ENCODE measurements around the gene OVCA2.

Gene OVCA2

GRCh38 chr17:2051061-2051932 lies 9.5 kb downstream of the OVCA2 start:
- Histone ChIP-seq H3K4me1 (ENCODE audit: insufficient read depth, insufficient read length) (peaks cover 15% of the 10 kb centered on the region), H3K9me3 (ENCODE audit: insufficient read depth, low read length) (no peaks in the 10 kb centered on the region; the same call in 1 of the 2 replicates), H3K4me3 (ENCODE audit: insufficient read length, low read depth) (no peak overlapping the region), H3K27me3 (ENCODE audit: insufficient read depth, insufficient read length) (peaks cover 75% of the 10 kb centered on the region), H3K36me3 (ENCODE audit: insufficient read depth, insufficient read length, low read length) (no peaks in the 10 kb centered on the region), H3K9ac (ENCODE audit: insufficient read length, low read depth) (peak overlapping the region; percentile 8)
- no peak for TF ChIP-seq ZNF274 (IDR thresholded peaks at IDR 0.05; ENCODE audit: low read depth, low read length)
- no peak for TF ChIP-seq SUZ12 (IDR thresholded peaks at IDR 0.05; ENCODE audit: extremely low read depth, insufficient read depth, insufficient read length)
- no peak for TF ChIP-seq YY1 (IDR thresholded peaks at IDR 0.05; ENCODE audit: insufficient read depth, insufficient read length)
- DNase-seq (ENCODE audit: low read depth, low spot score): no peak

GRCh38 chr17:2051933-2052559 lies 10.2 kb downstream of the OVCA2 start:
- peaks cover 81% of the 10 kb centered on the region for H3K27me3 ChIP-seq (ENCODE audit: insufficient read depth, insufficient read length)
- no peak for DNase-seq (ENCODE audit: low read depth, low spot score)

DNA sequence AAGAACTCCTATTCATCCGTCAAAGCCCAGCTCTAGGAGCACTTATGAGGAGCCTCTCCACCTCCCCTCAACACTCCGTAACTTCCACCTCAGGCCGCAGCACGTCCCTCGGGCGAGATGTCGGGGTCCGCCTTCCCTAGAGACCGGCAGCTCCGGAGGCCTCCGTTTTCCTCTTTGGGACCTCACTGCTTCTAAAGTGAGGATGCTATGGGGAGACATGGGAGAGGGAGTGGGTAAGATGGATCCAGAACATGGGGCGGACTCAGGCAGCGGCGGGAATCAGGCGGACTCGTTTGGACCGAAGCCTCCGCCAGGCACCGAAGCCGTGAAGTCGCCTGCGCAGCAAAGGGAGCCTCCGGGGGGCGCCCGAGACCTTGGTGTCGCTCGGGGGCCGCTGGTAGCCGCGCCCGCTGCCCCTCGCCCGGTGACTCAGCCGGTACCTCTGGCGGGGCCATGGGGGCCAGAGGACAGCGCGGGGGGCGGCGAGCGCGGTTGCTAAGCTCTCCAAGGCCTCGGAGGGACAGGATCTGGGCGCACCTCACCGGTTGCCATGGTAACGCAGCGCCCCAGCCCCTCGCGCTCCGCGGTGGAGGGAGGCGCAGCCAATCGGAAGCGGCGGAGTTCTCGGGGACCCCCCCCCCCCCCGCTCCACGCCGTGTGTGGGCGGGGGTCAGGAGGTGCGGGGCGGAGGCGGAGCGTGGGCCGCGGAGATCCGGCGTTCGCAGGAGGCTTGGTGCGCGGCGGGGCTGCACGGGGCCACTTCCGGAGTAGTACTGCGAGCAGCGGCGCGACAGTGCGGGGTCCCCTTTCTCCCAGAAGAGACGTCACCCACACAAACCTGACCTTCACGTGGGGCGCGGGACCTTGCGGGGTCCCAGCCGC lies 11.8 kb downstream of the OVCA2 start:
- peaks cover 7% of the 10 kb centered on the region; the same call in 1 of the 2 replicates for H3K9me3 ChIP-seq (ENCODE audit: insufficient read depth, low read length)
- H3K4me3 ChIP-seq (ENCODE audit: insufficient read length, low read depth): peak overlapping the region; percentile 43
- TF ChIP-seq YY1 (IDR thresholded peaks at IDR 0.05; ENCODE audit: insufficient read depth, insufficient read length): no peak
- TF ChIP-seq SUZ12 (IDR thresholded peaks at IDR 0.05; ENCODE audit: extremely low read depth, insufficient read depth, insufficient read length): no peak
- no peak for TF ChIP-seq ZNF274 (IDR thresholded peaks at IDR 0.05; ENCODE audit: low read depth, low read length)
- H3K4me1 ChIP-seq (ENCODE audit: insufficient read depth, insufficient read length): peaks cover 14% of the 10 kb centered on the region
- peaks cover 14% of the 10 kb centered on the region for H3K36me3 ChIP-seq (ENCODE audit: insufficient read depth, insufficient read length, low read length)
- no peak for DNase-seq (ENCODE audit: low read depth, low spot score)
- peak overlapping the region; percentile 61 for H3K9ac ChIP-seq (ENCODE audit: insufficient read length, low read depth)
- peaks cover 76% of the 10 kb centered on the region for H3K27me3 ChIP-seq (ENCODE audit: insufficient read depth, insufficient read length)

More at GRCh38 chr17:2051933-2052559, 10.2 kb downstream of the OVCA2 start:
- TF ChIP-seq SUZ12 (IDR thresholded peaks at IDR 0.05; ENCODE audit: extremely low read depth, insufficient read depth, insufficient read length) (no peak), ZNF274 (IDR thresholded peaks at IDR 0.05; ENCODE audit: low read depth, low read length) (no peak), YY1 (IDR thresholded peaks at IDR 0.05; ENCODE audit: insufficient read depth, insufficient read length) (no peak)
- Histone ChIP-seq H3K36me3 (ENCODE audit: insufficient read depth, insufficient read length, low read length) (peaks cover 5% of the 10 kb centered on the region), H3K9me3 (ENCODE audit: insufficient read depth, low read length) (no peaks in the 10 kb centered on the region; the same call in 1 of the 2 replicates), H3K4me1 (ENCODE audit: insufficient read depth, insufficient read length) (peaks cover 15% of the 10 kb centered on the region), H3K4me3 (ENCODE audit: insufficient read length, low read depth) (no peak overlapping the region), H3K9ac (ENCODE audit: insufficient read length, low read depth) (no peak overlapping the region)

DNA sequence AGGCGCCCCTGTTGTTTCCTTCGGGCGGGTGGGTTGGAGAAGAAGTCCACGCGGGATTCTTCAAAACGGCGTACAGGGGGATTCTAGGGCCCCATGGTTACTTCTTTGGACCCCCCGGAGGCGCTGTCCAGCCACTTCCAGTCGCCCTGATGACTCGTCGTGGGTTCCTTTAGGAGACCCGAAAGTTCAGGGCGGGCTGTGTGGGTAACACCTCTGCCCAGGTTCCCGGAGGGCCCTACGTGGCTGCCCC lies 12.4 kb downstream of the OVCA2 start:
- Histone ChIP-seq H3K27me3 (ENCODE audit: insufficient read depth, insufficient read length) (peaks cover 71% of the 10 kb centered on the region), H3K36me3 (ENCODE audit: insufficient read depth, insufficient read length, low read length) (peaks cover 16% of the 10 kb centered on the region), H3K4me3 (ENCODE audit: insufficient read length, low read depth) (peak overlapping the region; percentile 43), H3K9ac (ENCODE audit: insufficient read length, low read depth) (peak overlapping the region; percentile 65), H3K4me1 (ENCODE audit: insufficient read depth, insufficient read length) (peaks cover 15% of the 10 kb centered on the region), H3K9me3 (ENCODE audit: insufficient read depth, low read length) (peaks cover 7% of the 10 kb centered on the region; the same call in 1 of the 2 replicates)
- no peak for DNase-seq (ENCODE audit: low read depth, low spot score)
- TF ChIP-seq ZNF274 (IDR thresholded peaks at IDR 0.05; ENCODE audit: low read depth, low read length) (no peak), YY1 (IDR thresholded peaks at IDR 0.05; ENCODE audit: insufficient read depth, insufficient read length) (no peak), SUZ12 (IDR thresholded peaks at IDR 0.05; ENCODE audit: extremely low read depth, insufficient read depth, insufficient read length) (no peak)

GRCh38 chr17:2054512-2055291 lies 12.9 kb downstream of the OVCA2 start, which contains the start of gene HIC1:
TSS of gene HIC1 (plus strand) at chr17:2055103. CDS start at chr17:2056691, 1,588 bp downstream.
- peaks cover 15% of the 10 kb centered on the region for H3K4me1 ChIP-seq (ENCODE audit: insufficient read depth, insufficient read length)
- TF ChIP-seq YY1 (IDR thresholded peaks at IDR 0.05; ENCODE audit: insufficient read depth, insufficient read length): no peak
- TF ChIP-seq ZNF274 (IDR thresholded peaks at IDR 0.05; ENCODE audit: low read depth, low read length): no peak
- peak; percentile 41 for TF ChIP-seq SUZ12 (IDR thresholded peaks at IDR 0.05; ENCODE audit: extremely low read depth, insufficient read depth, insufficient read length)
- H3K27me3 ChIP-seq (ENCODE audit: insufficient read depth, insufficient read length): peaks cover 65% of the 10 kb centered on the region

More at GRCh38 chr17:2054512-2055291, 12.9 kb downstream of the OVCA2 start, which contains the start of gene HIC1:
- Histone ChIP-seq H3K9me3 (ENCODE audit: insufficient read depth, low read length) (peaks cover 7% of the 10 kb centered on the region; the same call in 1 of the 2 replicates), H3K4me3 (ENCODE audit: insufficient read length, low read depth) (peak within 1 kb of the TSS; percentile 43), H3K36me3 (ENCODE audit: insufficient read depth, insufficient read length, low read length) (peaks cover 16% of the 10 kb centered on the region), H3K9ac (ENCODE audit: insufficient read length, low read depth) (peak within 1 kb of the TSS; percentile 65)
- DNase-seq (ENCODE audit: low read depth, low spot score): no peak

Data from NT2/D1 (cell line).